ENCODE data around the gene SPHK1.

The SPHK1 gene

GRCh38 chr17:76434870-76435269, 50.5 kb downstream of the SPHK1 start:
- no peak overlapping the region for H3K27ac Mint-ChIP-seq
- peaks cover 11% of the 10 kb centered on the region for H3K4me1 Mint-ChIP-seq
- no peak overlapping the region for H3K4me3 Mint-ChIP-seq
- H3K36me3 Mint-ChIP-seq (ENCODE audit: low read depth): peaks cover 11% of the 10 kb centered on the region
- H3K9me3 Mint-ChIP-seq: no peaks in the 10 kb centered on the region
- TF ChIP-seq CTCF (IDR thresholded peaks at IDR 0.05; ENCODE audit: unreplicated experiment in 3 of 3): no peak
- H3K27me3 Mint-ChIP-seq (ENCODE audit: low read depth): no peaks in the 10 kb centered on the region

- H3K27ac Mint-ChIP-seq: no peak overlapping the region
- peaks cover 11% of the 10 kb centered on the region for H3K4me1 Mint-ChIP-seq
- H3K36me3 Mint-ChIP-seq (ENCODE audit: low read depth): peaks cover 11% of the 10 kb centered on the region
- H3K9me3 Mint-ChIP-seq: no peaks in the 10 kb centered on the region
- TF ChIP-seq CTCF (IDR thresholded peaks at IDR 0.05; ENCODE audit: unreplicated experiment in 3 of 3): no peak
- no peak overlapping the region for H3K4me3 Mint-ChIP-seq
- no peaks in the 10 kb centered on the region for H3K27me3 Mint-ChIP-seq (ENCODE audit: low read depth)
Measured at GRCh38 chr17:76435751-76436150, 51.3 kb downstream of the SPHK1 start.

Data from nephron (organoid).